SK-N-MC (cell line): ENCODE data around the gene GGT6.

Experiments used
- DNase-seq: peaks from one replicate; pipeline ENCODE4 v3.0.0-alpha.2; 2011; ENCODE audit warnings: low read depth, low spot score
- H3K27ac ChIP-seq: fragments of 200-600 bp; sonication (generic); 2 replicates; pipeline ENCODE4 v1.5.1; 2016; ENCODE audit warnings: mixed run types
- H3K36me3 ChIP-seq: fragments of 200-600 bp; sonication (generic); 2 replicates; pipeline ENCODE4 v1.6.1; 2017; ENCODE audit warnings: antibody characterized with exemption, low read length, mixed read lengths; ENCODE audit not compliant: insufficient read depth
- H3K4me3 ChIP-seq: fragments of 200-600 bp; sonication (generic); 2 replicates; pipeline ENCODE4 v1.5.1; 2016
- H3K9ac ChIP-seq: fragments of 200-600 bp; sonication (generic); 2 replicates; pipeline ENCODE4 v1.8.0; 2017; ENCODE audit warnings: mixed run types, mixed read lengths; ENCODE audit not compliant: insufficient read length
- H3K9me3 ChIP-seq: fragments of 200-600 bp; sonication (generic); 2 replicates; pipeline ENCODE4 v1.6.1; 2017; ENCODE audit warnings: low read depth, mild to moderate bottlenecking, antibody characterized with exemption, low read length, moderate library complexity, mixed read lengths
- EZH2 ChIP-seq: fragments of 200-600 bp; sonication (generic); IDR thresholded peaks from one replicate; pipeline ENCODE4 v1.6.1; 2017; ENCODE audit warnings: antibody characterized with exemption
- FOXP2 ChIP-seq: optimal IDR thresholded peaks from 2 replicates; pipeline ENCODE3; 2011; ENCODE audit warnings: mild to moderate bottlenecking, moderate library complexity; ENCODE audit not compliant: insufficient read depth; ENCODE audit errors: extremely low read length, control extremely low read depth
- POLR2AphosphoS5 ChIP-seq: IDR thresholded peaks from 2 replicates; pipeline ENCODE4 v1.6.1; 2012; ENCODE audit warnings: mild to moderate bottlenecking, low read depth, low read length, borderline replicate concordance

GGT6 gene

DNA sequence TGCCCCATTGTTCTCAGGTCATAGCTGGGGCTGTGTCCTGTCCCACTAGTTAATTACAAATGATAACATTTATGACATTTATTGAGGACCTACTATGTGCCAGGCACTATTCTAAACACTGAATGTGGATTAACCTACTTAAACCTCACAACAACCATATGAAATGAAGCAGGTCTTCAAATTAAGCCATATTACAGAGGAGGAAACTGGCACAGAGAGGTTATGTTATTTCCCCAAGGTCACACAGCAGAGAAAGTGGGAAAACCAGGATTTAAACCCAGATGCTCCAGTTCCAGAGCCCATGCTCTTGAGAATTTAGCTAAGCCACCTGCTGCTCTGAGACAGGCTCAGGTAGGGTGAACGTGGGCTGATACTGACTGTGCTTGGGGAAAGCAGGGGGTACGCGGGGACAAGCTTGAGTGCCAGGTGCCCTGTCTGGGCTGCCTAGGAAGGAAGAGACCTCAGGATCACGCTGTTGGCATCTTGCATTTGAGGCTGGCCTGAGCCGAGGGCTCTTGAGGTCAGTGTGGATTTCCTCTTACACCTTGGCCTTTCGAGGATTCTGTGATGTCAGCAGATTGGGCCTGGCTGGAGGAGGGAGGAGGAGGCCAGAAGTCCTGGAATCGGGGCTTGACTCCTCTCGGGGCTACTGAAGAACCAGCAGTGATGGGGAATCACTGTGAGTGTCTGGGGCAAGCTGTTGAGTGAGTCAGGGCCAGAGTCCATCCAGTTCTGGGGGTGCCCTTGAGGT lies 52.8 kb downstream of the GGT6 start:
- no peak overlapping the region for H3K4me3 ChIP-seq
- no peaks in the 10 kb centered on the region for H3K9me3 ChIP-seq
- no peak for DNase-seq
- no peak for TF ChIP-seq FOXP2
- no peak for TF ChIP-seq EZH2
- no peak for TF ChIP-seq POLR2AphosphoS5
- H3K36me3 ChIP-seq: no peaks in the 10 kb centered on the region
- no peak overlapping the region for H3K9ac ChIP-seq
- H3K27ac ChIP-seq: no peak overlapping the region
